NB4 (cell line): ENCODE results near the gene CLINT1.

Source experiments
- DNase-seq: peaks from one replicate; pipeline ENCODE4 v3.0.0; 2010; ENCODE audit warnings: low read depth
- H3K4me3 ChIP-seq: one replicate; pipeline ENCODE4 v1.5.1; 2011; ENCODE audit warnings: mild to moderate bottlenecking, low read depth, low read length, moderate library complexity
- CTCF ChIP-seq: IDR thresholded peaks from one replicate; pipeline ENCODE4 v1.5.1; 2012; ENCODE audit warnings: low read depth, low read length
- MAX ChIP-seq: IDR thresholded peaks from 2 replicates; pipeline ENCODE4 v1.6.1; 2011; ENCODE audit warnings: low read depth, low read length
- MYC ChIP-seq: IDR thresholded peaks from 2 replicates; pipeline ENCODE4 v1.6.1; 2011; ENCODE audit warnings: low read depth, low read length
- POLR2A ChIP-seq: IDR thresholded peaks from 2 replicates; pipeline ENCODE4 v1.6.1; 2011; ENCODE audit warnings: mild to moderate bottlenecking; ENCODE audit not compliant: insufficient read length; ENCODE audit errors: extremely low read depth

CLINT1 gene

DNA sequence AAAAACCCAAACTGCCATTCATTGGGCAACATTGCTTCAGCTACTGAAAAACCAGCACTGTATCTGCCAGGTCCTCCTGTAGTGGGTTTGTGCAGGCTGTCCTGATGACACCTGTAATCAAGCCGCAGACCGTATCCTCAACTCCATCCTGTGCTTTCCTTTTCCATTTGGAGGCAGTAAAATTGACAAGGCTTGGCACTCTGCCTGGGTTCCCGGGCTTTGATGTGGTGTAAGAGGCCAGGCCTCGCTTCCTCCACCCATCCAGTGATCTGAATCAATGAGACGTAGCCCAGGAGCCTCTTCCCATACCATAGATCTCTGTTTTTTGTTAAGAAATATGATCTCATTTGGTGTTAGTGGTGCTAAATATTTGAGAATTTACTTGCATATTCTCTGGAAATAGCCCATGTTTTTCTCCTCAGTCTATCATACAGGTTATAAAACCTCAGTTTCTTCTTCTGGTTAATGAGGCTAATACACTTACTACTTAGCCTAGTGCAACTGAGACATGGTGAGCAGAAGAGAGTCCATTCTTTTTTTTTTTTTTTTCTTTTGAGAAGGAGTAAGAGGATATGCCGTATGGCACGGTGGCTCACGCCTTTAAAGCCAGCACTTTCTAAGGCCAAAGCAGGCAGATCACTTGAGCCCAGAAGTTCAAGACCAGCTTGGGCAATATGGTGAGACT lies 80.7 kb downstream of the CLINT1 start:
- DNase-seq, result no peak
- TF ChIP-seq CTCF (no peak), MYC (no peak), MAX (no peak), POLR2A (no peak)
- no peak overlapping the region for H3K4me3 ChIP-seq

- no peak overlapping the region for H3K4me3 ChIP-seq
- TF ChIP-seq MYC, result no peak
- no peak for TF ChIP-seq POLR2A
- no peak for TF ChIP-seq CTCF
- no peak for TF ChIP-seq MAX
- DNase-seq, result no peak
These were observed 86.8 kb downstream of the CLINT1 start for GRCh38 chr5:157772127-157772526.

- no peak for DNase-seq
- H3K4me3 ChIP-seq, result no peak overlapping the region
- TF ChIP-seq MAX (no peak), CTCF (no peak), MYC (no peak), POLR2A (no peak)
These were observed 88.3 kb downstream of the CLINT1 start for GRCh38 chr5:157770665-157771064.

- no peak overlapping the region for H3K4me3 ChIP-seq
- TF ChIP-seq MYC, result no peak
- TF ChIP-seq MAX, result no peak
- no peak for TF ChIP-seq CTCF
- no peak for TF ChIP-seq POLR2A
- DNase-seq, result no peak
These were observed 91.3 kb downstream of the CLINT1 start for GRCh38 chr5:157767689-157768088.

DNA sequence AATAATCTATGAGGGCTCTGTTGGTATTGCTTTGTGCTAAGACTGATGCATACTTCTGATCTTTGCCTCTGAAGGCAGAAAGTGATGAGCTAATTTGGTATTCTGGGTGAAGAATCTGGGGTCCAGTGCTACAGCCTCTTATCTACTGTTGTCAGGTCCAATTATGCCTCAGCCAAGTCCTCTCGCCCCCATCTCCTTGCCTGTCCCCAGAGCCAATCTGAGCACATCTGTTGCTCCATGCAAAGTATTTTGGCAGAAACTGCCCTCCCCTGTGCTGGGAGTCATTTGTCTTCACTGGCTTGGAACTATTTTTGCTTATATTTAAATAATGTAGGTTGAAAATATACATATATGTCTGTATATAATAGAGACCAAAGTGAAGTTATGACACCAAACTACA lies 92.0 kb downstream of the CLINT1 start:
- TF ChIP-seq MAX (no peak), POLR2A (no peak), CTCF (no peak), MYC (no peak)
- H3K4me3 ChIP-seq, result no peak overlapping the region
- no peak for DNase-seq
